ENCODE data around the gene SLC44A4. TPM values are rescaled to one million over a fixed set of nuclear protein-coding genes. Genes with fewer than 3 reads are reported as not detected.
"Not testable (repeated sequence)": the region's sequence is repeated elsewhere in the genome, so short reads cannot be mapped to it uniquely, and the experiment has no call there.

Gene SLC44A4
- total RNA-seq, 2 donors from 2014 or later = 0.10 to 0.13 TPM

GRCh38 chr6:31819871-31820299, 58.9 kb downstream of the SLC44A4 start:
- Mint-ChIP-seq H3K36me3 (ENCODE audit: low read depth) (peaks cover 2% of the 10 kb centered on the region), H3K27ac (peak overlapping the region; percentile 96), H3K27me3 (no peaks in the 10 kb centered on the region), H3K4me1 (peaks cover 30% of the 10 kb centered on the region), H3K4me3 (peak overlapping the region; percentile 62)
- H3K9me3 ChIP-seq (ENCODE audit: control insufficient read depth, low read length, poor library complexity, severe bottlenecking) = no peaks in the 10 kb centered on the region
- ATAC-seq = no peak
- DNase-seq = no peak

GRCh38 chr6:31817929-31818511, 60.8 kb downstream of the SLC44A4 start:
- not testable (repeated sequence) for H3K36me3 Mint-ChIP-seq (ENCODE audit: low read depth); H3K27me3 Mint-ChIP-seq; DNase-seq; H3K9me3 ChIP-seq (ENCODE audit: control insufficient read depth, low read length, poor library complexity, severe bottlenecking); ATAC-seq
- peak overlapping the region; percentile 93 for H3K4me3 Mint-ChIP-seq
- peaks cover 39% of the 10 kb centered on the region for H3K4me1 Mint-ChIP-seq
- peak overlapping the region; percentile 96 for H3K27ac Mint-ChIP-seq

- peak; percentile 63 for ATAC-seq
- Mint-ChIP-seq H3K27ac (peak overlapping the region; percentile 96), H3K4me1 (peaks cover 41% of the 10 kb centered on the region), H3K4me3 (peak overlapping the region; percentile 93)
- H3K9me3 ChIP-seq (ENCODE audit: control insufficient read depth, low read length, poor library complexity, severe bottlenecking); DNase-seq; H3K36me3 Mint-ChIP-seq (ENCODE audit: low read depth); H3K27me3 Mint-ChIP-seq: not testable (repeated sequence)
Observed at GRCh38 chr6:31817133-31817928, 61.5 kb downstream of the SLC44A4 start.

GRCh38 chr6:31815025-31815838, 63.6 kb downstream of the SLC44A4 start, which contains the start of the genes HSPA1A and HSPA1L:
Gene HSPA1A (plus strand): TSS chr6:31815543. CDS start chr6:31815757, 214 bp downstream.
Gene HSPA1L (minus strand): TSS chr6:31815283. CDS start chr6:31811972, 3,311 bp downstream.
- H3K27me3 Mint-ChIP-seq = no peaks in the 10 kb centered on the region
- H3K9me3 ChIP-seq (ENCODE audit: control insufficient read depth, low read length, poor library complexity, severe bottlenecking) = no peaks in the 10 kb centered on the region
- ATAC-seq (peak; percentile 14), DNase-seq (peak in 2 of 3 donors; percentile 41 to 59)
- H3K4me3 Mint-ChIP-seq = peak within 1 kb of the TSS; percentile 93
- H3K36me3 Mint-ChIP-seq (ENCODE audit: low read depth) = peaks cover 2% of the 10 kb centered on the region
- H3K4me1 Mint-ChIP-seq = peaks cover 37% of the 10 kb centered on the region
- peak within 1 kb of the TSS; percentile 88 for H3K27ac Mint-ChIP-seq

GRCh38 chr6:31814677-31815024, 64.1 kb downstream of the SLC44A4 start:
- Mint-ChIP-seq H3K4me1 (peaks cover 37% of the 10 kb centered on the region), H3K27ac (peak overlapping the region; percentile 88), H3K4me3 (peak overlapping the region; percentile 93), H3K27me3 (no peaks in the 10 kb centered on the region), H3K36me3 (ENCODE audit: low read depth) (peaks cover 5% of the 10 kb centered on the region)
- ATAC-seq (peak; percentile 67), DNase-seq (peak; percentile 33 to 73 (median 71))
- H3K9me3 ChIP-seq (ENCODE audit: control insufficient read depth, low read length, poor library complexity, severe bottlenecking) = no peaks in the 10 kb centered on the region

- no peaks in the 10 kb centered on the region for H3K9me3 ChIP-seq (ENCODE audit: control insufficient read depth, low read length, poor library complexity, severe bottlenecking)
- Mint-ChIP-seq H3K36me3 (ENCODE audit: low read depth) (peaks cover 5% of the 10 kb centered on the region), H3K4me1 (peaks cover 36% of the 10 kb centered on the region), H3K27me3 (no peaks in the 10 kb centered on the region), H3K27ac (peak overlapping the region; percentile 88), H3K4me3 (peak overlapping the region; percentile 81)
- DNase-seq (no peak), ATAC-seq (no peak)
Observed at GRCh38 chr6:31813465-31813849, 65.3 kb downstream of the SLC44A4 start.

Other genes with a start within 250 kb of the SLC44A4 start
- 100 to 1,000 TPM; 229 to 233 TPM for gene BAG6, start 226.3 kb downstream of the SLC44A4 start, total RNA-seq
- gene APOM, start 223.1 kb downstream of the SLC44A4 start, total RNA-seq = 1 to 10 TPM; 2.9 to 4.0 TPM
- gene C6orf47, start 218.2 kb downstream of the SLC44A4 start, total RNA-seq = 10 to 100 TPM; 13.3 to 16.9 TPM
- gene GPANK1, start 214.0 kb downstream of the SLC44A4 start, total RNA-seq = 10 to 100 TPM in 1 of 2 donors, 1 to 10 TPM in 1; 9.2 to 11.9 TPM
- 100 to 1,000 TPM; 104 to 107 TPM for gene CSNK2B, start 212.9 kb downstream of the SLC44A4 start, total RNA-seq
- 10 to 100 TPM; 27.6 to 32.7 TPM for gene LY6G5B, start 209.0 kb downstream of the SLC44A4 start, total RNA-seq
- 1 to 10 TPM; 3.8 to 4.6 TPM for gene LY6G5C, start 197.9 kb downstream of the SLC44A4 start, total RNA-seq
- 10 to 100 TPM; 57.8 to 75.1 TPM for gene ABHD16A, start 175.7 kb downstream of the SLC44A4 start, total RNA-seq
- gene LY6G6F, start 172.1 kb downstream of the SLC44A4 start, total RNA-seq = 10 to 100 TPM in 1 of 2 donors, 1 to 10 TPM in 1; 1.6 to 29.1 TPM
- not detected for gene LY6G6D, start 163.6 kb downstream of the SLC44A4 start, total RNA-seq
- gene LY6G6C, start 157.3 kb downstream of the SLC44A4 start, total RNA-seq = not detected
- gene MPIG6B, start 155.6 kb downstream of the SLC44A4 start, total RNA-seq = 100 to 1,000 TPM in 1 of 2 donors, 1 to 10 TPM in 1; 3.4 to 129 TPM
- gene DDAH2, start 149.7 kb downstream of the SLC44A4 start, total RNA-seq = 1 to 10 TPM; 4.7 to 7.3 TPM
- gene CLIC1, start 142.5 kb downstream of the SLC44A4 start, total RNA-seq = 100 to 1,000 TPM; 145 to 152 TPM
- 10 to 100 TPM; 12.9 to 18.3 TPM for gene MSH5, start 139.0 kb downstream of the SLC44A4 start, total RNA-seq
- gene SAPCD1, start 116.3 kb downstream of the SLC44A4 start, total RNA-seq = 1 to 10 TPM; 3.6 to 4.2 TPM
- 1 to 10 TPM; 2.8 to 2.9 TPM for gene VWA7, start 101.7 kb downstream of the SLC44A4 start, total RNA-seq
- gene VARS1, start 83.2 kb downstream of the SLC44A4 start, total RNA-seq = 10 to 100 TPM; 58.0 to 73.7 TPM
- 10 to 100 TPM; 20.9 to 22.5 TPM for gene LSM2, start 72.0 kb downstream of the SLC44A4 start, total RNA-seq
- gene HSPA1L, start 63.7 kb downstream of the SLC44A4 start, total RNA-seq = 1 to 10 TPM; 3.4 to 3.5 TPM
- gene HSPA1A, start 63.5 kb downstream of the SLC44A4 start, total RNA-seq = 10 to 100 TPM; 15.1 to 20.2 TPM
- 10 to 100 TPM; 18.0 to 20.5 TPM for gene HSPA1B, start 51.3 kb downstream of the SLC44A4 start, total RNA-seq
- 10 to 100 TPM; 27.1 to 29.6 TPM for gene NEU1, start 16.2 kb downstream of the SLC44A4 start, total RNA-seq
- gene EHMT2, start 18.7 kb upstream of the SLC44A4 start, total RNA-seq = 10 to 100 TPM; 40.4 to 46.2 TPM
- under 1 TPM; 0.50 to 0.96 TPM for gene ZBTB12, start 23.1 kb upstream of the SLC44A4 start, total RNA-seq
- gene C2, start 48.7 kb upstream of the SLC44A4 start, total RNA-seq = 1 to 10 TPM in 1 of 2 donors, not detected in 1; 2.1 TPM
- gene CFB, start 67.1 kb upstream of the SLC44A4 start, total RNA-seq = under 1 TPM in 1 of 2 donors, not detected in 1; 0.65 TPM
- gene NELFE, start 80.0 kb upstream of the SLC44A4 start, total RNA-seq = 10 to 100 TPM; 45.8 to 46.2 TPM
- 10 to 100 TPM; 85.5 to 94.5 TPM for gene SKIC2, start 80.2 kb upstream of the SLC44A4 start, total RNA-seq
- gene DXO, start 93.1 kb upstream of the SLC44A4 start, total RNA-seq = 10 to 100 TPM; 31.9 to 35.0 TPM
- 1 to 10 TPM; 3.8 to 5.4 TPM for gene C4A, start 103.1 kb upstream of the SLC44A4 start, total RNA-seq
- 1 to 10 TPM; 2.2 to 3.7 TPM for gene C4B, start 135.8 kb upstream of the SLC44A4 start, total RNA-seq
- gene CYP21A2, start 159.4 kb upstream of the SLC44A4 start, total RNA-seq = under 1 TPM; 0.35 to 0.76 TPM
- gene TNXB, start 230.3 kb upstream of the SLC44A4 start, total RNA-seq = 10 to 100 TPM in 1 of 2 donors, 1 to 10 TPM in 1; 7.3 to 11.4 TPM
- gene ATF6B, start 249.2 kb upstream of the SLC44A4 start, total RNA-seq = 100 to 1,000 TPM; 107 to 117 TPM

Data from T-helper 17 cell (primary cell).